Kidney (tissue), 14 donors: Measurements from ENCODE around the gene DCAKD. TPM values are rescaled to one million over a fixed set of nuclear protein-coding genes. Genes with fewer than 3 reads are reported as not detected.

Source experiments
- DNase-seq, 5 donors: peaks; one replicate each; pipeline ENCODE4 v3.0.0-alpha.2; 2013 to 2020
- FAIRE-seq: peaks from 2 replicates; lab custom pipeline; 2012; peaks lifted over from hg19 to GRCh38; lab: Jason Lieb, UNC
- H3K27ac ChIP-seq, 2 donors: one replicate each; pipeline ENCODE4 v1.7.0; 2013; ENCODE audit warnings: low read depth in 2 of 2, low read length in 2 of 2, inconsistent platforms in 1 of 2
- H3K27me3 ChIP-seq: one replicate; pipeline ENCODE4 v1.7.1; 2013; ENCODE audit warnings: low read length, inconsistent platforms; ENCODE audit not compliant: control insufficient read depth, insufficient read depth
- H3K36me3 ChIP-seq, 3 donors: one replicate each; pipeline versions ENCODE4 v1.7.0 to v1.7.1; 2013; ENCODE audit warnings: low read length in 3 of 3, control low read depth in 1 of 3, inconsistent platforms in 1 of 3; ENCODE audit not compliant: insufficient read depth in 3 of 3, control insufficient read depth in 2 of 3
- H3K4me1 ChIP-seq, 3 donors: one replicate each; pipeline versions ENCODE4 v1.7.0 to v1.7.1; 2013; ENCODE audit warnings: low read length in 3 of 3, inconsistent platforms in 1 of 3, low read depth in 1 of 3; ENCODE audit not compliant: control insufficient read depth in 2 of 3, insufficient read depth in 2 of 3
- H3K4me3 ChIP-seq, 3 donors: one replicate each; pipeline versions ENCODE4 v1.7.0 to v1.8.1; 2013; ENCODE audit warnings: low read length in 3 of 3, control low read depth in 1 of 3, inconsistent platforms in 1 of 3
- H3K9ac ChIP-seq, 3 donors: one replicate each; pipeline versions ENCODE4 v1.7.0 to v1.7.1; 2013; ENCODE audit warnings: low read length in 3 of 3, control low read depth in 1 of 3, inconsistent platforms in 1 of 3
- H3K9me3 ChIP-seq, 3 donors: one replicate each; pipeline versions ENCODE4 v1.7.0 to v1.7.1; 2013; ENCODE audit warnings: low read length in 3 of 3, control low read depth in 1 of 3, inconsistent platforms in 1 of 3; ENCODE audit not compliant: control insufficient read depth in 2 of 3, insufficient read depth in 1 of 3
- intact Hi-C: fragments of 100-400 bp; cut with DNase I; formaldehyde crosslinking; loops from one replicate; pipeline ENCODE4 v1.11.1; 2022
- polyA plus RNA-seq: library from polyadenylated mRNA; stranded (reverse); fragments of 350-450 nt; fragmentation: Illumina TruSeq; extraction: RNeasy Lipid Tissue Mini Kit (QIAGEN cat#74804); gene quantifications from one replicate; pipeline ENCODE4 v1.2.3, GENCODE V29; 2014; ENCODE audit warnings: low read depth, low replicate concordance; ENCODE audit not compliant: insufficient read depth
- total RNA-seq: library from RNA; stranded (reverse); fragmentation: NEBNext Ultra II Directional; extraction: Animal tissue kit (Norgen Biotek cat#: 25700); gene quantifications from one replicate; pipeline ENCODE4 v1.2.1, GENCODE V29; 2021
- TF ChIP-seq, protein P1 (sequence below): IDR thresholded peaks from 3 replicates; pipeline ENCODE4 v1.5.1; 2012; ENCODE audit warnings: mild to moderate bottlenecking, moderate library complexity, borderline replicate concordance; ENCODE audit not compliant: insufficient read depth; ENCODE audit errors: extremely low read depth
- donor health status: control.
- donor health status: control.
- donor health status: control.
- donor health status: control.
- donor health status: control.
- donor health status: DM: yes; HTN: yes; CAD: no.
- donor health status: Normal renal cell carcinoma (clear cell type).

DCAKD gene
- total and polyA plus RNA-seq, 2 donors from 2014 or later, result 27.5 to 34.9 TPM

DNA sequence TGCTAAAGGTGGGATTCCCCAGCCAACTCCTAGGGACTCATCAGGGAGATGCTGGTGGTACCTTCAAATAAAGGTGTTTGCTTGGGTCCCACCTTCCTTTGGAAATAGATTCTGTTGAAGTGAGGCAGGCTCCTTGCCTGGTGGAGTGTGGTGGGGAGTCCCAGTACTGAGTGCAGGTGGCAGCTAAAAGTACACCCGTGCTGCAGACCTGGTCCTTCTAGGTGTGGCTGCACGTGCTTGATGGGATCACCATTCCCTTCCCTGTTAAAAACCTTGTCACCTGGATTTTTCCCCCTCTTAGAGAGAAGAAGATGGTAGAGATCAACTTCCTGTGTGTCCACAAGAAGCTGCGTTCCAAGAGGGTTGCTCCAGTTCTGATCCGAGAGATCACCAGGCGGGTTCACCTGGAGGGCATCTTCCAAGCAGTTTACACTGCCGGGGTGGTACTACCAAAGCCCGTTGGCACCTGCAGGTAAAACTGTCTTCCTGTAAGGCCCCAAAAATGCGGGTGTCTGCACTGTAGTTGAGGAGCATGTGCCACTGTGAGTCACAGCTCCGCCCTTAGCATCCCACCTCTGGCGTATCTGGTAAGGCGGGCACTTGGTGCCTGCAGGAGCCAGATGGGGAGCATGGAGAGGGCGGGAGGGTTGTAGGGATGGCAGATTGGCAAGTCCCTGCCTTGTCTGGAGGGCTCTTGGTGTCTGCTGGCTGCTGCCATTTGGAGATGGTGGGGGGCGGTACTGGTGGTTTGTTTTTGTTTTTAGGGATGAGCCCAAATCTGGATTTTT lies 46.8 kb upstream of the DCAKD start:
- FAIRE-seq (no peak), DNase-seq (no peak)
- Histone ChIP-seq H3K9me3 (no peaks in the 10 kb centered on the region), H3K27ac (no peak overlapping the region), H3K4me1 (peaks cover 0 to 5% (median 4%) of the 10 kb centered on the region in 3 donors), H3K36me3 (peaks cover 11 to 64% (median 53%) of the 10 kb centered on the region in 3 donors), H3K4me3 (no peak overlapping the region), H3K9ac (no peak overlapping the region), H3K27me3 (no peaks in the 10 kb centered on the region)
- intact Hi-C loops, result no loop called here
- TF ChIP-seq, protein P1, sequence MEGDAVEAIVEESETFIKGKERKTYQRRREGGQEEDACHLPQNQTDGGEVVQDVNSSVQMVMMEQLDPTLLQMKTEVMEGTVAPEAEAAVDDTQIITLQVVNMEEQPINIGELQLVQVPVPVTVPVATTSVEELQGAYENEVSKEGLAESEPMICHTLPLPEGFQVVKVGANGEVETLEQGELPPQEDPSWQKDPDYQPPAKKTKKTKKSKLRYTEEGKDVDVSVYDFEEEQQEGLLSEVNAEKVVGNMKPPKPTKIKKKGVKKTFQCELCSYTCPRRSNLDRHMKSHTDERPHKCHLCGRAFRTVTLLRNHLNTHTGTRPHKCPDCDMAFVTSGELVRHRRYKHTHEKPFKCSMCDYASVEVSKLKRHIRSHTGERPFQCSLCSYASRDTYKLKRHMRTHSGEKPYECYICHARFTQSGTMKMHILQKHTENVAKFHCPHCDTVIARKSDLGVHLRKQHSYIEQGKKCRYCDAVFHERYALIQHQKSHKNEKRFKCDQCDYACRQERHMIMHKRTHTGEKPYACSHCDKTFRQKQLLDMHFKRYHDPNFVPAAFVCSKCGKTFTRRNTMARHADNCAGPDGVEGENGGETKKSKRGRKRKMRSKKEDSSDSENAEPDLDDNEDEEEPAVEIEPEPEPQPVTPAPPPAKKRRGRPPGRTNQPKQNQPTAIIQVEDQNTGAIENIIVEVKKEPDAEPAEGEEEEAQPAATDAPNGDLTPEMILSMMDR, result no peak

DNA sequence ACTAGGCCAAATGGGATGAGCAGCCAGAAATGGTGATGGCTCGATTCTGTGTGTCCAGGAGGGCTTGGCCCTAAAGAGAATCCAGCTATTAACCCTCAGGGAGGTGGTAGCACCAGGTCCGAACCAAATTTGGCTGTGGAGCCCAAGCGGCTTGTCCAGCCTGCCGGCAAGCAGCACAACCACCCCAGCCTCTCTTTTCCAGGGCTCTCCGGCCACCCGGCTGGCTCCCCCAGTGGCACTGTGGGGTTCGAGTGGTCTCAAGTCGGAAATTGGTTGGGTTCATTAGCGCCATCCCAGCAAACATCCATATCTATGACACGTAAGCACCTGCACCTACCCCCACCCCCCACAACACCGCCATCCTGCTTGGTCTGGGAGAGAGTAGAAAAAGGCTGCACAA lies 45.5 kb upstream of the DCAKD start:
- FAIRE-seq (no peak), DNase-seq (no peak)
- Histone ChIP-seq H3K36me3 (peaks cover 9 to 61% (median 42%) of the 10 kb centered on the region in 3 donors), H3K9me3 (no peaks in the 10 kb centered on the region), H3K4me3 (no peak overlapping the region), H3K9ac (no peak overlapping the region), H3K27ac (no peak overlapping the region), H3K27me3 (no peaks in the 10 kb centered on the region), H3K4me1 (peaks cover 0 to 18% (median 5%) of the 10 kb centered on the region in 3 donors)
- intact Hi-C loops, result no loop called here
- TF ChIP-seq, protein P1, result no peak

DNA sequence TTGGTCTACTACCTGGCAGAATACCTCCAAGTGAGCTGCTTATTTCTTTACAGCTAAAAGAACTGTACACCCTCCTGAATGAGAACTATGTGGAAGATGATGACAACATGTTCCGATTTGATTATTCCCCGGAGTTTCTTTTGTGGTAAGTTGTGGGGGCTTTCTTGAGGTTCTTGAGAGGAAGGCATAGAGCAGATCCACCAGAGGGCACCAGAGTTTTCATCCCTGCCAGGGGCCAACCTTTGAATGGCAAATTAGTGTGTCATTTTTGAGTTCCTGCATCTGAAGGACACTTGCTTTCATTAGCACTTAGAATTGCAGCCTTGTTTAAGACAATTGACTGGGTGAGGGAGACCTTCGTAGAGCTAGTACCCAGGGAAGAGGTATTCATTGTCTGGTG lies 44.7 kb upstream of the DCAKD start:
- FAIRE-seq, result no peak
- Histone ChIP-seq H3K36me3 (peaks cover 9 to 64% (median 41%) of the 10 kb centered on the region in 3 donors), H3K9me3 (no peaks in the 10 kb centered on the region), H3K27ac (no peak overlapping the region), H3K27me3 (no peaks in the 10 kb centered on the region), H3K9ac (no peak overlapping the region), H3K4me1 (peaks cover 0 to 19% (median 5%) of the 10 kb centered on the region in 3 donors), H3K4me3 (no peak overlapping the region)
- intact Hi-C loops, result no loop called here
- TF ChIP-seq, protein P1, result peak; percentile 17
- peak in 1 of 5 donors; percentile 26 for DNase-seq
